Measurements from ENCODE around the gene FANCE. TPM values are rescaled to one million over a fixed set of nuclear protein-coding genes. Genes with fewer than 3 reads are reported as not detected.
A peak's percentile ranks its signal among the peaks of the same experiment; 100 is the strongest.
"Not testable (repeated sequence)": the region's sequence is repeated elsewhere in the genome, so short reads cannot be mapped to it uniquely, and the experiment has no call there.

The FANCE gene
- total RNA-seq, 2 experiments from 2014 or later = 14.3 to 14.8 TPM

DNA sequence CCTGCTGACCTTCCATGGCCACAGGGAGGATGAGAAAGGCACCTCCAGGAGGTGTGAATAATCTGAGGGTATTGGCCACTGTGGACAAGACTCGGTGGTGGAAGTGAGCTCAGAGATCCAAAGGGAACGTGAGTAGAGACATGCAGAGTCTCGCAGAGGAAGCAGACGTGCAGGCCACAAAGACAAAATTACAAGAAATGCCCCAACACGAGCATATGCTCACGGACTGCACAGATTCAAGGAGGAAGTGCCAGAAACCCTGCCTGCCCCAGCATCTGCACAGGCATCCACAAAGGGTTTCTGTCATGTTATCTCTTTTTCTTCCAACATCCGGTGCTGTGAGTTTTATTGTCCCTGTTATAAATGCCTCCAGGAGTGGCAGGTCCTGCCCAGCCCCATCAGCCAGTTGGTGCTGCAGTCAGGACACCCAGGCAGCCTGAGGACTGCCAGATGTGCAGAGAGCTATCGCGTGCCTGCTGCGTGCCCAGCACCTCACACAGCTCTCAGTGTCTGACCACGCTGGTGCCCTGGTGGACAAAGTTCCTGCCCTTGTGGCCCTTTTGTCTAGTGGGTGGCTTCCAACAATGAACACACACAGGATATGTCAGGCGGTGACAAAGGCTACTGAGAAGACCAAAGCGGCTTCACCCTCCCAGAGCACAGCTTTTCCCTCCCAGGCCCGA lies 34.0 kb upstream of the FANCE start:
- ChIA-PET POLR2A (no interaction called here), CTCF (interaction anchor here (0.7 to 1.5 kb wide), 4 partner anchors 21 to 71 kb away, joined by 3 to 4 read pairs (median 3); partner anchors contain the start of gene FANCE)
- ATAC-seq (peak; percentile 42), DNase-seq (peak; percentile 26)
- no peak overlapping the region for H3K4me3 Mint-ChIP-seq
- H3K9me3 Mint-ChIP-seq (ENCODE audit: low read depth) = no peaks in the 10 kb centered on the region
- peak overlapping the region; percentile 8 for H3K27ac Mint-ChIP-seq
- intact Hi-C loops (cut with DNase I, micrococcal nuclease) = no loop called here
- H3K4me1 Mint-ChIP-seq = peaks cover 28% of the 10 kb centered on the region
- no peaks in the 10 kb centered on the region for H3K27me3 Mint-ChIP-seq
- H3K36me3 Mint-ChIP-seq (ENCODE audit: low read depth) = peaks cover 16% of the 10 kb centered on the region

- Mint-ChIP-seq H3K9me3 (ENCODE audit: low read depth) (no peaks in the 10 kb centered on the region), H3K36me3 (ENCODE audit: low read depth) (peaks cover 19% of the 10 kb centered on the region), H3K4me3 (no peak overlapping the region), H3K27me3 (no peaks in the 10 kb centered on the region), H3K27ac (peak overlapping the region; percentile 34), H3K4me1 (peaks cover 28% of the 10 kb centered on the region)
- ATAC-seq (peak; percentile 42), DNase-seq (no peak)
- intact Hi-C loops (cut with DNase I, micrococcal nuclease) = no loop called here
- POLR2A ChIA-PET = interaction anchor here (0.7 kb wide), 1 partner anchor 25 kb away, joined by 3 read pairs; no protein-coding TSS in a partner anchor
- CTCF ChIA-PET = interaction anchor here (1.4 to 1.6 kb wide), 3 partner anchors 19 to 118 kb away, joined by 4 to 6 read pairs (median 5); no protein-coding TSS in a partner anchor
Observed at GRCh38 chr6:35419417-35419816, 32.7 kb upstream of the FANCE start.

GRCh38 chr6:35419961-35420360 lies 32.2 kb upstream of the FANCE start:
- CTCF ChIA-PET = interaction anchor here (1.4 to 1.6 kb wide), 3 partner anchors 20 to 119 kb away, joined by 4 to 6 read pairs (median 5); no protein-coding TSS in a partner anchor
- Mint-ChIP-seq H3K36me3 (ENCODE audit: low read depth) (peaks cover 24% of the 10 kb centered on the region), H3K27me3 (no peaks in the 10 kb centered on the region), H3K4me1 (peaks cover 25% of the 10 kb centered on the region), H3K4me3 (no peak overlapping the region), H3K9me3 (ENCODE audit: low read depth) (no peaks in the 10 kb centered on the region), H3K27ac (no peak overlapping the region)
- POLR2A ChIA-PET = interaction anchor here (0.7 kb wide), 1 partner anchor 25 kb away, joined by 3 read pairs; no protein-coding TSS in a partner anchor
- no peak for ATAC-seq
- DNase-seq = no peak
- intact Hi-C loops (cut with DNase I, micrococcal nuclease) = no loop called here

GRCh38 chr6:35425284-35425683 lies 26.9 kb upstream of the FANCE start:
- peaks cover 44% of the 10 kb centered on the region for H3K36me3 Mint-ChIP-seq (ENCODE audit: low read depth)
- DNase-seq = no peak
- no peaks in the 10 kb centered on the region for H3K4me1 Mint-ChIP-seq
- CTCF ChIA-PET = interaction anchor here (0.7 kb wide), 1 partner anchor 11 kb away, joined by 3 read pairs; no protein-coding TSS in a partner anchor
- H3K27ac Mint-ChIP-seq = no peak overlapping the region
- POLR2A ChIA-PET = no interaction called here
- H3K27me3 Mint-ChIP-seq = no peaks in the 10 kb centered on the region
- no peak for ATAC-seq
- intact Hi-C loops (cut with DNase I, micrococcal nuclease) = no loop called here
- no peak overlapping the region for H3K4me3 Mint-ChIP-seq
- H3K9me3 Mint-ChIP-seq (ENCODE audit: low read depth) = peaks cover 12% of the 10 kb centered on the region

DNA sequence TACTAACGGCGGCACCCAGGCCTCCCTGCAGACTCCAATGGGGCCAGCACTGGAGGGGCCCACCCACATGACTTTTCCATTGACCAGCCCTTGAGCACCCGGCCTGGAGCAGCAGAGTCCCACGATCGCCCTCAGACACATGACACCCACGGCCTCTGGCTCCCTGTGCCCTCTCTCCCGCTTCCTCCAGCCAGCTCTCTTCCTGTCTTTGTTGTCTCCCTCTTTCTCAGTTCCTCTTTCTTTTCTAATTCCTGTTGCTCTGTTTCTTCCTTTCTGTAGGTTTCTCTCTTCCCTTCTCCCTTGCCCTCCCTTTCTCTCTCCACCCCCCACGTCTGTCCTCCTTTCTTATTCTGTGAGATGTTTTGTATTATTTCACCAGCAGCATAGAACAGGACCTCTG lies 26.1 kb upstream of the FANCE start:
- Mint-ChIP-seq H3K4me1 (no peaks in the 10 kb centered on the region), H3K4me3 (no peak overlapping the region), H3K9me3 (ENCODE audit: low read depth) (peaks cover 12% of the 10 kb centered on the region), H3K27ac (no peak overlapping the region), H3K36me3 (ENCODE audit: low read depth) (peaks cover 43% of the 10 kb centered on the region), H3K27me3 (no peaks in the 10 kb centered on the region)
- no peak for ATAC-seq
- ChIA-PET CTCF (no interaction called here), POLR2A (no interaction called here)
- no peak for DNase-seq
- intact Hi-C loops (cut with DNase I, micrococcal nuclease) = no loop called here

- intact Hi-C loops (cut with DNase I, micrococcal nuclease) = no loop called here
- Mint-ChIP-seq H3K27ac (no peak overlapping the region), H3K36me3 (ENCODE audit: low read depth) (peaks cover 39% of the 10 kb centered on the region), H3K4me3 (no peak overlapping the region), H3K9me3 (ENCODE audit: low read depth) (peaks cover 12% of the 10 kb centered on the region), H3K27me3 (no peaks in the 10 kb centered on the region), H3K4me1 (no peaks in the 10 kb centered on the region)
- POLR2A ChIA-PET = no interaction called here
- DNase-seq (no peak), ATAC-seq (no peak)
- CTCF ChIA-PET = interaction anchor here (0.9 to 1.6 kb wide), 3 partner anchors 12 to 134 kb away, joined by 3 to 5 read pairs (median 4); partner anchors contain the start of gene PPARD
Observed at GRCh38 chr6:35427435-35427834, 24.7 kb upstream of the FANCE start.

DNA sequence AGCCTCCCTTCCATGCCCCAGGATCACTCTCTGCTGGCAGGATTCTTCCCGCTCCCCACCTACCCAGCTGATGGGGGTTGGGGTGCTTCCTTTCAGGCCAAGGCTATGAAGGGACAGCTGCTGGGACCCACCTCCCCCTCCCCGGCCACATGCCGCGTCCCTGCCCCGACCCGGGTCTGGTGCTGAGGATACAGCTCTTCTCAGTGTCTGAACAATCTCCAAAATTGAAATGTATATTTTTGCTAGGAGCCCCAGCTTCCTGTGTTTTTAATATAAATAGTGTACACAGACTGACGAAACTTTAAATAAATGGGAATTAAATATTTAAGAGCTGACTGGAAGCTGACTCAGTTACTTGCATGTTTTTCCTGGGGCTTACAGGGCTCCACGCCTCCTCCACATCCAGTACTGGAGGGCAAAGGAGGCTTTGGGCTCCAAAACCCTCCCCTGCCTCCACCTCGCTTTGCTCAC lies 24.3 kb upstream of the FANCE start:
- ATAC-seq (no peak), DNase-seq (no peak)
- no peak overlapping the region for H3K27ac Mint-ChIP-seq
- intact Hi-C loops (cut with DNase I, micrococcal nuclease) = no loop called here
- CTCF ChIA-PET = interaction anchor here (0.9 to 1.6 kb wide), 3 partner anchors 13 to 134 kb away, joined by 3 to 5 read pairs (median 4); partner anchors contain the start of gene PPARD
- POLR2A ChIA-PET = no interaction called here
- H3K4me3 Mint-ChIP-seq = no peak overlapping the region
- H3K9me3 Mint-ChIP-seq (ENCODE audit: low read depth) = peaks cover 12% of the 10 kb centered on the region
- no peaks in the 10 kb centered on the region for H3K27me3 Mint-ChIP-seq
- no peaks in the 10 kb centered on the region for H3K4me1 Mint-ChIP-seq
- peaks cover 39% of the 10 kb centered on the region for H3K36me3 Mint-ChIP-seq (ENCODE audit: low read depth)

DNA sequence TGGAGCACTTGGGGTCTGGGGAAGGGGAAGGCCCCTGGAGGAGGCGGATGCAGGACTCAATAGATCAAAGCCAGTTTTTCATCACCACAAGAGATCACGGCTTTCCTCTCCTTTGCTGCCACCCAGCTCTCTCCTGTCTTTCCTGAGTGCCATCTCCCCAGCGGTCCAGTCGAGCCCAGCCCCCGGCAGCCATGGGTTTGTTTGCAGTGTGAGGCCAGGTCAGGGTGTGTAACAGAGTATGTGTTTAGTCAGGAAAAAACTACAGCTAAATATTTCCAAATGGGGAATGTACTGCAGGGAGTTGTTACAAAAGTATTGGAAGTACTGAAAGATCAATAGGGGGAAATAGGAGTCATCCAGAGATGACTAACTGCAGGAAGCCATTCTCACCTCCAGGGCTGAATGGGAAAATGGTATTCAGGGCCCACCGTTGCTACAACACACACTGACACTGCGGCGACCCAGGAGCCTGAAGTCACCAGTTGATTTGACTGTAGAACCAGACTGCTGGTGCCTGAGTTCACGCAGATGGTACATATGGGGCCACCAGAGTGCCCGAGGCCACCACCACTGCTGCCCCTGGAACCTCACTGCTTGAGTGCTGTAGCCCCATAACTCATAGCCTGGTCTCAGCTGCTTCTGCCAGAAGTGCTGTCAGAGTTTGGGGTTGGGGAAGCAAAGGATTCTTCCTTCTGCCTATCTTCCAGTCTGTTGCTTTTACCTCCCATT lies 23.6 kb upstream of the FANCE start:
- Mint-ChIP-seq H3K27me3 (no peaks in the 10 kb centered on the region), H3K4me1 (no peaks in the 10 kb centered on the region), H3K36me3 (ENCODE audit: low read depth) (peaks cover 37% of the 10 kb centered on the region), H3K27ac (no peak overlapping the region), H3K4me3 (no peak overlapping the region), H3K9me3 (ENCODE audit: low read depth) (peaks cover 12% of the 10 kb centered on the region)
- DNase-seq = no peak
- ATAC-seq = no peak
- intact Hi-C loops (cut with DNase I, micrococcal nuclease) = no loop called here
- POLR2A ChIA-PET = no interaction called here
- CTCF ChIA-PET = interaction anchor here (0.7 to 1.6 kb wide), 4 partner anchors 13 to 176 kb away, joined by 3 to 5 read pairs (median 4); partner anchors contain the start of gene PPARD

- no peak overlapping the region for H3K27ac Mint-ChIP-seq
- no peak overlapping the region for H3K4me3 Mint-ChIP-seq
- CTCF ChIA-PET = interaction anchor here (1.4 kb wide), 1 partner anchor 101 kb away, joined by 4 read pairs; no protein-coding TSS in a partner anchor
- no peaks in the 10 kb centered on the region for H3K4me1 Mint-ChIP-seq
- DNase-seq (no peak), ATAC-seq (no peak)
- intact Hi-C loops (cut with DNase I, micrococcal nuclease) = no loop called here
- peaks cover 37% of the 10 kb centered on the region for H3K36me3 Mint-ChIP-seq (ENCODE audit: low read depth)
- POLR2A ChIA-PET = no interaction called here
- peaks cover 12% of the 10 kb centered on the region for H3K9me3 Mint-ChIP-seq (ENCODE audit: low read depth)
- no peaks in the 10 kb centered on the region for H3K27me3 Mint-ChIP-seq
Observed at GRCh38 chr6:35429463-35429862, 22.7 kb upstream of the FANCE start.

DNA sequence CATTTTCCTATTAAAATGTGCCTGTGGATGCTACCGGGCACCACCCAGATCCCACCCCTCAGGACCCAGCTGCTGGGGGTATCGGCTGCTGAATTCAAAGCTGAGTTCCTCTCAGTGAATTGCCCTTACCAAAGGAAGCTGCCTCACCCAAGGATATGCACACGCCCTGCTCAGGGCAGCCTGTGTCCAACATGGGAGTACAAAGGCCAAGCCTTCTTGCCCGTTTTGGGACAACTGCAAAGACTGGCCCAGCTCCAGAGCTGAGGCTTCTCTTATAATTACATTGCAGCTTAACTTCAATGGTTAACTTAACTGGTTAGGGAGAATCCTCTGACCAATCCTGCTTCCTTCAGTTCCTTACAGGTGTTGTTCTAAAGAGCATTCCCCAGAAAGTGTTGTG lies 19.8 kb upstream of the FANCE start:
- Mint-ChIP-seq H3K4me3 (no peak overlapping the region), H3K27ac (no peak overlapping the region), H3K4me1 (no peaks in the 10 kb centered on the region), H3K9me3 (ENCODE audit: low read depth) (peaks cover 12% of the 10 kb centered on the region), H3K27me3 (no peaks in the 10 kb centered on the region), H3K36me3 (ENCODE audit: low read depth) (peaks cover 19% of the 10 kb centered on the region)
- intact Hi-C loops (cut with DNase I, micrococcal nuclease) = no loop called here
- CTCF ChIA-PET = interaction anchor here (0.6 to 1.6 kb wide), 3 partner anchors 12 to 30 kb away, joined by 4 to 6 read pairs (median 4); no protein-coding TSS in a partner anchor
- POLR2A ChIA-PET = no interaction called here
- DNase-seq = no peak
- ATAC-seq = no peak

DNA sequence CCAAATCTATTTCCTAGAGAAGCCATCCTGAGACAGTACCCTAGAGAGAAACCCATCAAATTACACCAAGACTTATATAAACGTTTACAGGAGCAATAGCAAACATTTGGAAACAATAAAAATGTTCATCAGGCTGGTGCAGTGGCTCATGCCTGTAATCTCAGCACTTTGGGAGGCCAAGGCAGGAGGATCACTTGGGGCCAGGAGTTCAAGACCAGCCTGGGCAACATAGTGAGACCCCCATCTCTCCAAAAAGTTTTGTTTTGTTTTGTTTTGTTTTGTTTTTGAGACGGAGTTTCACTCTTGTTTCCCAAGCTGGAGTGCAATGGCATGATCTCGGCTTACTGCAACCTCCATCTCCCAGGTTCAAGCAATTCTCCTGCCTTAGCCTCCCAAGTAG lies 19.4 kb upstream of the FANCE start:
- H3K36me3 Mint-ChIP-seq (ENCODE audit: low read depth) = peaks cover 19% of the 10 kb centered on the region
- CTCF ChIA-PET = interaction anchor here (0.6 to 1.6 kb wide), 3 partner anchors 11 to 30 kb away, joined by 4 to 6 read pairs (median 4); no protein-coding TSS in a partner anchor
- H3K4me1 Mint-ChIP-seq; POLR2A ChIA-PET; intact Hi-C loops (cut with DNase I, micrococcal nuclease); ATAC-seq; H3K27ac Mint-ChIP-seq; H3K27me3 Mint-ChIP-seq; DNase-seq; H3K4me3 Mint-ChIP-seq: not testable (repeated sequence)
- H3K9me3 Mint-ChIP-seq (ENCODE audit: low read depth) = peaks cover 12% of the 10 kb centered on the region

Data from activated CD4-positive, alpha-beta T cell treated with anti-CD3 and anti-CD28 coated beads for 36 hours (primary cell).